ENCODE data around the gene CALB2. TPM values are rescaled to one million over a fixed set of nuclear protein-coding genes. Genes with fewer than 3 reads are reported as not detected.

CALB2 gene
- polyA plus RNA-seq, 1 experiment: 2.9 TPM

GRCh38 chr16:71404364-71404763, 45.8 kb downstream of the CALB2 start:
- CTCF ChIA-PET: interaction anchor here (2.1 kb wide), 1 partner anchor 8 kb away, joined by 6 read pairs; no protein-coding TSS in a partner anchor
- H3K27me3 ChIP-seq (ENCODE audit: control insufficient read depth, insufficient read depth, low read length): peaks cover 9% of the 10 kb centered on the region
- POLR2A ChIA-PET: interaction anchor here (0.7 kb wide), 1 partner anchor 33 kb away, joined by 3 read pairs; no protein-coding TSS in a partner anchor
- DNase-seq (ENCODE audit: low read depth, low spot score): no peak
- no peak overlapping the region for H3K27ac ChIP-seq (ENCODE audit: low read depth, low read length)
- TF ChIP-seq, protein P1, sequence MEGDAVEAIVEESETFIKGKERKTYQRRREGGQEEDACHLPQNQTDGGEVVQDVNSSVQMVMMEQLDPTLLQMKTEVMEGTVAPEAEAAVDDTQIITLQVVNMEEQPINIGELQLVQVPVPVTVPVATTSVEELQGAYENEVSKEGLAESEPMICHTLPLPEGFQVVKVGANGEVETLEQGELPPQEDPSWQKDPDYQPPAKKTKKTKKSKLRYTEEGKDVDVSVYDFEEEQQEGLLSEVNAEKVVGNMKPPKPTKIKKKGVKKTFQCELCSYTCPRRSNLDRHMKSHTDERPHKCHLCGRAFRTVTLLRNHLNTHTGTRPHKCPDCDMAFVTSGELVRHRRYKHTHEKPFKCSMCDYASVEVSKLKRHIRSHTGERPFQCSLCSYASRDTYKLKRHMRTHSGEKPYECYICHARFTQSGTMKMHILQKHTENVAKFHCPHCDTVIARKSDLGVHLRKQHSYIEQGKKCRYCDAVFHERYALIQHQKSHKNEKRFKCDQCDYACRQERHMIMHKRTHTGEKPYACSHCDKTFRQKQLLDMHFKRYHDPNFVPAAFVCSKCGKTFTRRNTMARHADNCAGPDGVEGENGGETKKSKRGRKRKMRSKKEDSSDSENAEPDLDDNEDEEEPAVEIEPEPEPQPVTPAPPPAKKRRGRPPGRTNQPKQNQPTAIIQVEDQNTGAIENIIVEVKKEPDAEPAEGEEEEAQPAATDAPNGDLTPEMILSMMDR (IDR thresholded peaks at IDR 0.05; ENCODE audit: low read depth, low read length): no peak
- no peaks in the 10 kb centered on the region for H3K9me3 ChIP-seq (ENCODE audit: control insufficient read depth, insufficient read depth, low read length)
- no peak overlapping the region for H3K4me3 ChIP-seq (ENCODE audit: low read depth, low read length)

DNA sequence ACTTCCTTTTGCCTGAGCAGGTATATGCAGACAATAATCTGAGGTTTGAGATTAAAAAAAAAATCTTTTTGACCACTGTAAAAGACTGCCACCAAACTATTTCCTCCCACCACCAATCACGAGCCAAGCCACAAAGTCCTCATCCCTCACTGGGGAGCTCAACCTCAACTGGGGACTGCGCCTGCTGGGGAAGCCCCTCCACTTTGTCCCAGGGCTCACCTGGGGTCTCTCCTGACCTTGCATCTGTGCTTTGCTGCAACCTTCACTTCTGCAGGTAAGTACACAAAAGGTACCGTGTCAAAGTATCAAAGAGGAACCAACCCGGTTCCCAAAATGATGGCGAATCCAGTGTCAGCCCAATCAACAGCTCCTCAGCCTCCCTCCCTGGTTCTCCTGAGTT, 47.8 kb downstream of the CALB2 start:
- no peak for DNase-seq (ENCODE audit: low read depth, low spot score)
- POLR2A ChIA-PET: no interaction called here
- TF ChIP-seq, protein P1 (IDR thresholded peaks at IDR 0.05; ENCODE audit: low read depth, low read length): no peak
- CTCF ChIA-PET: interaction anchor here (0.6 to 10.8 kb wide), 2 partner anchors 62 to 91 kb away, joined by 3 to 316 read pairs; no protein-coding TSS in a partner anchor
- peaks cover 21% of the 10 kb centered on the region for H3K27me3 ChIP-seq (ENCODE audit: control insufficient read depth, insufficient read depth, low read length)
- H3K4me3 ChIP-seq (ENCODE audit: low read depth, low read length): no peak overlapping the region
- H3K27ac ChIP-seq (ENCODE audit: low read depth, low read length): no peak overlapping the region
- H3K9me3 ChIP-seq (ENCODE audit: control insufficient read depth, insufficient read depth, low read length): no peaks in the 10 kb centered on the region; the same call in 1 of the 2 replicates

DNA sequence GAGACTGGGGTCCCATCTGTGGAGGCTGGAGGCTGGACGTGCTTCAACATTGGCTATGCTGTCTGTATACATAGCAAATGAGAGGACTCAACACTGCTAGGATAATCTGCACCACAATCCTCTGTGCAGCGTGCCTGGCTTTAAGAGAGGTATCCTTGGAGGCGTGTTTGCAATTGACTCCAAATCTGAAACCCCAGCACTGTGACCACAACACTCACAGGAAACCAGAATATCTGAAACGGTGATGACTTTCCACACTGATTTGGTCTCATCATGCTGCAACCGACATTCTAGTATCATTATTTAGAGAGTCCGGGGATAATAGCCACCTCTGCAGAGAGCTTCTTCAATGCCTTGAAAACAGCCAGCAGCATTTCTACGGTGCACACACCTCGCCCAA, 48.2 kb downstream of the CALB2 start:
- CTCF ChIA-PET: interaction anchor here (0.6 to 10.8 kb wide), 2 partner anchors 62 to 90 kb away, joined by 3 to 316 read pairs; no protein-coding TSS in a partner anchor
- Histone ChIP-seq H3K27me3 (ENCODE audit: control insufficient read depth, insufficient read depth, low read length) (peaks cover 21% of the 10 kb centered on the region), H3K4me3 (ENCODE audit: low read depth, low read length) (no peak overlapping the region), H3K27ac (ENCODE audit: low read depth, low read length) (no peak overlapping the region), H3K9me3 (ENCODE audit: control insufficient read depth, insufficient read depth, low read length) (no peaks in the 10 kb centered on the region; the same call in 1 of the 2 replicates)
- TF ChIP-seq, protein P1 (IDR thresholded peaks at IDR 0.05; ENCODE audit: low read depth, low read length): no peak
- DNase-seq (ENCODE audit: low read depth, low spot score): no peak
- POLR2A ChIA-PET: no interaction called here

- CTCF ChIA-PET: interaction anchor here (10.8 kb wide), 1 partner anchor 89 kb away, joined by 316 read pairs; no protein-coding TSS in a partner anchor
- TF ChIP-seq, protein P1 (IDR thresholded peaks at IDR 0.05; ENCODE audit: low read depth, low read length): no peak
Observed at GRCh38 chr16:71407731-71408130, 49.2 kb downstream of the CALB2 start.

GRCh38 chr16:71408536-71408935, 50.0 kb downstream of the CALB2 start:
- Histone ChIP-seq H3K27ac (ENCODE audit: low read depth, low read length) (no peak overlapping the region), H3K27me3 (ENCODE audit: control insufficient read depth, insufficient read depth, low read length) (peaks cover 21% of the 10 kb centered on the region), H3K9me3 (ENCODE audit: control insufficient read depth, insufficient read depth, low read length) (no peaks in the 10 kb centered on the region; the same call in 1 of the 2 replicates), H3K4me3 (ENCODE audit: low read depth, low read length) (no peak overlapping the region)
- TF ChIP-seq, protein P1 (IDR thresholded peaks at IDR 0.05; ENCODE audit: low read depth, low read length): no peak
- CTCF ChIA-PET: interaction anchor here (0.5 to 10.8 kb wide), 2 partner anchors 89 to 214 kb away, joined by 4 to 316 read pairs; no protein-coding TSS in a partner anchor
- POLR2A ChIA-PET: no interaction called here
- DNase-seq (ENCODE audit: low read depth, low spot score): no peak

More at GRCh38 chr16:71407731-71408130, 49.2 kb downstream of the CALB2 start:
- no peak overlapping the region for H3K27ac ChIP-seq (ENCODE audit: low read depth, low read length)
- POLR2A ChIA-PET: no interaction called here
- H3K27me3 ChIP-seq (ENCODE audit: control insufficient read depth, insufficient read depth, low read length): peaks cover 21% of the 10 kb centered on the region
- H3K9me3 ChIP-seq (ENCODE audit: control insufficient read depth, insufficient read depth, low read length): no peaks in the 10 kb centered on the region; the same call in 1 of the 2 replicates
- no peak overlapping the region for H3K4me3 ChIP-seq (ENCODE audit: low read depth, low read length)
- DNase-seq (ENCODE audit: low read depth, low spot score): no peak
